Endometrial microvascular endothelial cells (primary cell): ENCODE data around the gene RRP7A. TPM values are rescaled to one million over a fixed set of nuclear protein-coding genes. Genes with fewer than 3 reads are reported as not detected.
"Not testable (repeated sequence)": the region's sequence is repeated elsewhere in the genome, so short reads cannot be mapped to it uniquely, and the experiment has no call there.

Experiments used
- in situ Hi-C: cut with HindIII; loops from 2 replicates; pipeline ENCODE4 v1.10.0; 2017; ENCODE audit warnings: low sequenced_read_pairs, low pct_unique_long_range_greater_than_20kb; ENCODE audit errors: inconsistent ontology term
- total RNA-seq: library from RNA; depleted of rRNA; stranded (reverse); fragments of >200 nt; gene quantifications from one replicate; pipeline ENCODE4 v1.2.3, GENCODE V29; 2015; ENCODE audit errors: inconsistent ontology term

RRP7A gene
- total RNA-seq, 1 donor from 2014 or later: 54.3 TPM

- in situ Hi-C loops: not testable (repeated sequence)
Observed at GRCh38 chr22:42537199-42537831, 17.7 kb upstream of the RRP7A start.

GRCh38 chr22:42536634-42537033, 17.0 kb upstream of the RRP7A start:
- in situ Hi-C loops: not testable (repeated sequence)

- in situ Hi-C loops: no loop called here
Observed at GRCh38 chr22:42536166-42536565, 16.6 kb upstream of the RRP7A start.

GRCh38 chr22:42535082-42535731, 15.6 kb upstream of the RRP7A start:
- in situ Hi-C loops: not testable (repeated sequence)

- in situ Hi-C loops: no loop called here
Observed at GRCh38 chr22:42533638-42533977, 14.0 kb upstream of the RRP7A start.

- in situ Hi-C loops: not testable (repeated sequence)
Observed at GRCh38 chr22:42531401-42532084, 11.9 kb upstream of the RRP7A start.

- in situ Hi-C loops: not testable (repeated sequence)
Observed at GRCh38 chr22:42529435-42529834, 9.8 kb upstream of the RRP7A start.

GRCh38 chr22:42528591-42529307, 9.2 kb upstream of the RRP7A start:
- in situ Hi-C loops: no loop called here

GRCh38 chr22:42522546-42522945, 3.0 kb upstream of the RRP7A start:
- in situ Hi-C loops: no loop called here

- in situ Hi-C loops: no loop called here
Observed at GRCh38 chr22:42521228-42521546, 1.6 kb upstream of the RRP7A start.

- in situ Hi-C loops: not testable (repeated sequence)
Observed at GRCh38 chr22:42518638-42519524, 715 bp downstream of the RRP7A start.

- in situ Hi-C loops: not testable (repeated sequence)
Observed at GRCh38 chr22:42517103-42517502, 2.5 kb downstream of the RRP7A start.

GRCh38 chr22:42515896-42516295, 3.7 kb downstream of the RRP7A start:
- in situ Hi-C loops: no loop called here

GRCh38 chr22:42515304-42515703, 4.3 kb downstream of the RRP7A start:
- in situ Hi-C loops: not testable (repeated sequence)

GRCh38 chr22:42514331-42514730, 5.3 kb downstream of the RRP7A start:
- in situ Hi-C loops: not testable (repeated sequence)

- in situ Hi-C loops: not testable (repeated sequence)
Observed at GRCh38 chr22:42512273-42512990, 7.2 kb downstream of the RRP7A start.

- in situ Hi-C loops: no loop called here
Observed at GRCh38 chr22:42511401-42511891, 8.2 kb downstream of the RRP7A start.

- in situ Hi-C loops: no loop called here
Observed at GRCh38 chr22:42509548-42509947, 10.0 kb downstream of the RRP7A start.
